GM15510 (cell line): ENCODE results near the gene CYTH1.

Experiments used
- POLR2A ChIP-seq: IDR thresholded peaks from 3 replicates; pipeline ENCODE4 v1.6.1; 2011; ENCODE audit warnings: borderline replicate concordance; ENCODE audit not compliant: insufficient read length; ENCODE audit errors: extremely low read depth

The CYTH1 gene

DNA sequence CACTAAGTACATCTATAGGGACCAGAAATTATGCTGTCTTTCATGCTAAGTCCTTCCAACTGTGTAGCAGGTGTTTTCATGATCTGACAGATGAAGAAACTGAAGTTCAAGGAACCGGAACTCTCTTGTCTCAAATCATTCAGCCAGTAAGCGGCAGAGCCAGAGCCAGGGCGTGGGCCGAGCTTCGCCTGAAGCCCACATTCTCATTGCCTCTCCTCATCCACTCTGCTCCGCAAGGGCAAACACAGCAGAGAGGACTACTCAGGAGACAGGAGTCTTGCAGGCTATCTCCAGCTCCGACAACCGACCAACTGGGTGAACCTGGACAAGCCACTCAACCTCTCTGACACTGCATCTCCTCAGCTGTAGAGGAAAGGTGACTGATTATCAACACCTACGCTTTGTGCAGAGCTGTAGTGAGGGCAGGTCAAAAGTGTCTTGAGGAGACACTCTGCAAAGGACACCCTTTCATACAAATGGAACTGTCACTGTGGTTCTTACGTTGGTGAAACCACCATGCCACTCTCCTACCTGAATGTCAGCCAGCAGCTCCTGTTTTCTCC, 72.9 kb downstream of the CYTH1 start:
- TF ChIP-seq POLR2A: peak; percentile 63

DNA sequence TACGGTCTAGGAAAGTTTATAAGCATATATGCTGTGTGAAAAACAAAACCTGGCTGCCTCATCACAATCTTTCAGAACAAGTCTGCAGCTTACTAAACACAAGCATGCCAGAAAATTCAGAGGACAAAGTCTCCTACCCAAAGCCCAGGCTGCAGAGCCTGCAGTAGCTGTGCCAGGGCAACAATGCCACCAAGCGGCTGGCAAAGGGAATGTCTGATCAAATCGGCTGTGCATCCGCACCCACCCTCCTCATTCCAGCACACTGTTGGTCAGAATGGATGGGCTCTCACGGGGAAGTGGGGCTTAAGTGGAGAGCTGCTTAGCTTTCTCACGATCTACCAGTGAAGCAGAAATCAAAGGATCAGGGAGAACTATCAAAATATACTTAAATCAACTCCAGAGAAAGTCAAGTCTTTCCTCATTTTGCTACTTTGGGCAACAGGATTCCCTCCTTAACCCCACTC, 73.5 kb downstream of the CYTH1 start:
- TF ChIP-seq POLR2A: no peak

DNA sequence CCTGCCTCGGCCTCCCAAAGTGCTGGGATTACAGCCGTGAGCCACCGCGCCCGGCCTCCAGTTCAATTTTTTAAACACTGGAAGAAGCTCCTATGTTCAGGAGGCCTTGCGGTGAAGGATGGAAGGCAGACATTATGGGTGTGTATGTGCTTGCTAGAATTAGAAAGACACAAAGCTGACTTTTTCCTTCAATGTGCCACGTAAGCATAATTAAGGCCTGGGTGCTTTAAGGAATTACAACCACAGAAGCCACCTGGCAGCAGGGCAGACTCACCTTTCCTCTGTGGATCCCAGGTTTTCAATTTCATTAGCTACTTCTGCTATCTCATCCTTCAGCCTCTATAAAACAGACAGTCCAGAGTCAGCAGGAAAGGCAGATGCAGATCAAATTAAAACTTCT, 74.2 kb downstream of the CYTH1 start:
- no peak for TF ChIP-seq POLR2A

DNA sequence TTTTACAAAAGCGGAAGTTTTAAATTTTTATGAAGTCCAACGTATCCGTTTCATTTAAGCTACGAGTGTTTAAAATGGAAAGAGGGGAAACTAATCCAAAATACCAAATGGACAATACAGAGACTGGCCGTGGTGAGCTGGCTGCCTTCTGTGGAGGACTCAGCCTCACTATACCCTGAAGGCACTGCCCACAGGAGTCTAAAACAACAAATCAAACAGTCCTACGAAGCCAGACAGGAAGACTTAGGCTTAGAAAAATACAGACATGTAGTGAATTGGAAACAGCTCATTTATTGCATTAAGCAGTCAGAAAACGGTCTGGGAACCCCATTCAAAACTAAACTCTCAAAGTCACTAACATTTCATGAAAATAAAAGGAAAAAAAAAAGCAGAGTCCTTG, 75.1 kb downstream of the CYTH1 start:
- no peak for TF ChIP-seq POLR2A

DNA sequence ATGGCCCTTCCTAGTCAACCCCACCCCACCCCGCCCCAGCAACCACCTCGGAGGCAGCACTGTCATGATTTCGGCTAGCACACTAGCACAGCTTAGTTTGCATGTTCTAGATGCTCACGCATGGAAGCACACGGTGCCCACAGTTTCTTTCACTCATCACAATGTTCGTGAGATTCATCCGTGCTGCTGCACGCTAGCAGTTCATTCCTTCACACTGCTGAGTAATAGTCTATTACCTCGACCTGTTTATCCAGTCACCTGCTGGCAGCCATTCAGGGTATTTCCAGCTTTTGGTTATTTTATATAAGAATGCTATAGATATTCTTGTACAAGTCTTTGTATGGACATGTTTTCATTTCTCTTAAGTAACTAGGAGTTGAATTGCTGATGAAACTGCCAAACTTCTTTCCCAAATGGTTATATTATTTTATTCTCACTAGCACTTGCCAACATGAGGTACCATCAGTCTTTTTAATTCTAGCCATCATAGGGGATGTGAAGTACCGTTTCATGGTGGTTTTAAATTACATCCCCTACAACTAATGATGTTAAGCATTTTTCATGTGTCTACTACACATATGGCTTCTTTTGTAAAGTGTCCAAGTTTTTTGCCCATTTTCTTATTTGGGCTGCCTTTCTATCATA, 75.7 kb downstream of the CYTH1 start:
- peak; percentile 37 for TF ChIP-seq POLR2A

DNA sequence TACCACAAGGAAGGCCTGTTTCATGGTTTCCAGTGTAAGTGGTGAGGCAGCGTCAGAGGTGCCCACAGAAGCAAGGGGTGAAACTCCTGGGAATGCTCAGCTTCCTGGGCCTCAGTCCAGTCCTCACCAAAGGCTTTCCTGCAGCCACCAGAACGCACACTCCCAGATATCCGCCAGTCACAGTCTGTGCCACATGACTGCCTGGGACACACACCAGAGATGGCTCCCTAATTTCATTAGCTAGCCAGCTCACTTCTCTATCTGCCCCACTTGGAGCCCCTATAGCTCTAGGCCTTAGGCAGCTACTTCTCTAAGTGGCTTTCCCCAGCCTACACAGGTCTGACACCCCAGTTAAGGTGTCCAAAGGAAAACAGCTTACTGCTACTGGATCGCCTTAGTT, 77.0 kb downstream of the CYTH1 start:
- no peak for TF ChIP-seq POLR2A

DNA sequence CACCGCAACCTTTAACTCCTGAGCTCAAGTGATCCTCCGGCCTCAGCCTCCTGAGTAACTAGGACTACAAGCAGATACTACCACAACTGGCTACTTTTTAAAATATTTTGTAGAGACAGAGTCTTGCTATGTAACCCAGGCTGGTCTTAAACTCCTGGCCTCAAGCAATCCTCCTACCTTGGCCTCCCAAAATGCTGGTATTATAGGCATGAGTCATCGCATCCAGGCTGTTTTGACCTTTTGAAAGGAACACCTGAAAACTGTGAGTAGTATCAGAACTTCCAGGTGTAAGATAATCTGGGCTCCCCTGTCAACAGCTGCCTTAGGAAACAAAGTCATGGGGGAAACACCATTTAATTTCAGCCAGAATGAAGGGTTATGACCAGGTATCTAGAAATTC, 77.5 kb downstream of the CYTH1 start:
- TF ChIP-seq POLR2A: no peak

DNA sequence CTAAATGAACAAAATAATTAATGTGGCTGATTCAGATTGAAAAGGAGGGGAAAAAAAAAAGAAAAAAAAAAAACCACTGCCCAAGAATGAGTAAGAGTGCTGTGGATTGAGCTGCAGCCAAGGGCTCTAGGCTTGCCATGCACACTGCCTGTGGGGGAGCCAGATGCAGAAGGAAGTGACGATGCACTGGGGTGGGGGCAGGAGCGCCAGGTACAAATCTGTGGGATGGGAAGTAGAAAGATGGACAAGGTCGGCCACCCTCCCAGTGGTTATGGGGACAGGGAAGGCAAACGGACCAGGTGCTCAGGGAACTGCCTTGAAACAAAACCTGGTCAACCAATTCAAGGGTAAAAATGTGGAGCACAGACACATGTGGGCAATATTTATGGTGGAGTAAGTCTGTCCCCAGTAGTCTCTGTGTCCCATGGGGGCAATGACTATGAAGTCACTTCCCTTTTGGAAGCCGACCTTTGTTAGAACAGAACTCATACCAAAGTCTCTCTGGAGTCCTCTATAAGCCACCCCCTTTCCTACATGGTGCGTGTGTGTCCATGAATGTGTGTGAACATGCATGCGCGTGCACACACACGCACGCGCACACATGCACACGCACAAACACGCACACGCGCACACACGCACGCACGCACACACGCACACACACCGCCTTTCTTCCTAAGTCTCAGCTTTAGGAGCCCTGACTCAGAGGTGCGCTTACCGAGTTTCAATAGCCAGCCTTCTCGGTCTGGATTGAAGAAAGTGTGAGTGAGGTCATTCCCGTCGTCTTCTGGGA, 84.3 kb downstream of the CYTH1 start:
- peak; percentile 17 for TF ChIP-seq POLR2A

DNA sequence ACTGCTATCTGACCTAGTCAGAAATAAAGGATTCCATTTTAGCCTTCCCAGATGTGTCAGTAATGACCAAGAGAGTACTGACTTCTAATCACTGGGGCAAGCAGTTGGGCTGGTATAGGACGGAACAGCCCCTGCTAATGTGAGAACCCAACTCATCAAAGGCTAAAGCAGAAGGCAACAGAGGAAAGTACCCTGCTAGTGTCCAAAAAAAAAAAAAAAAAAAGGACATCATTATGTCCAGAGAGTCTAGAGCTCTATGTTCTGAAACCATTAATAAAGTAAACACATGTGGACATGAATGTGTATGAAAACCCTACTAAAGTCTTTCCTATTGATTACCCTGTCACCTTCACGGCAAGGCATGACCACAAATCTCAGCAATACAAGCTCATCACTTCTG, 85.0 kb downstream of the CYTH1 start:
- no peak for TF ChIP-seq POLR2A

DNA sequence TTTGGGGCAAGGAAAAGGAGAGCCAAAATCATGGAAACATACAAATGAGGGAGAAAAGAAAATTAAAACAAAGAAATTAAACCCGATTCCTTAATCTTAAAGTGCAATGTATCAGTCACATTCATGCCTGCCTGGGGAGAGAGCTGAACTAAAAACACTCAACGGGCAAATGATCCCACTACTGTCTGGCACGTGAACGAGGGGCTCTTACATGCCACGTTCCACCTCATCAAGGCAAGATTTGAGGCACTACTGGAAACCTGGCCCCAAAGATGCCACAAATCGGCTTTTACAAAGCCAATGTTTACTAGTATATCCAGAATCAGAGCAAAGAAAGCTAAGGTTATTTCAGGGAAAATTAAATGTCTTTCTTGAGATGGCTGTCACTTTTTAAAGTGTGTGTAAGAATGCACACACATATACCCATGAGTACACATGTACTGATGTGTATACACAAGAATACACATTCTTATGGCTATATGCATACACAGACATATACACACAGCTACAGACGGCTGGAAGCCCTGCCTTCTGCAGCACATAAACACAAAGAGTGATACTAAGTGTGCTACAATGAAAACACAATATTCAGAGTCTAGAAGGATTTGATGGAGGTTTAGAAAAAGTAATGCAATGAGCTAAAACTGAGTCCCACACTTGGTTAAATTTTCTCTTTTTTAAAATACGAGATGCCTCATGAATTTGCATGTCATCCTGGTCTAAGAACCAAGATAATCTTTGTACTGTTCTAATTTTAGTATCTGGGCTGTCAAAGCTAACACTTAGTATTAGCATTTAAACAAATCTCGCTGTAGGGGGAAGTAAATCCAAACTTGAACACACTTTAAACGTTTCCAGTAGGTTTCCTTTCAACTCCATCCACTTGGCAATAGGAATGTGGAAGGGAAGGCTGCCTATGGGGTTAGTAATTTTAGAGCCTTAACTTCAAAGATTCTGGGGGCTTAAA, 85.8 kb downstream of the CYTH1 start:
- no peak for TF ChIP-seq POLR2A

DNA sequence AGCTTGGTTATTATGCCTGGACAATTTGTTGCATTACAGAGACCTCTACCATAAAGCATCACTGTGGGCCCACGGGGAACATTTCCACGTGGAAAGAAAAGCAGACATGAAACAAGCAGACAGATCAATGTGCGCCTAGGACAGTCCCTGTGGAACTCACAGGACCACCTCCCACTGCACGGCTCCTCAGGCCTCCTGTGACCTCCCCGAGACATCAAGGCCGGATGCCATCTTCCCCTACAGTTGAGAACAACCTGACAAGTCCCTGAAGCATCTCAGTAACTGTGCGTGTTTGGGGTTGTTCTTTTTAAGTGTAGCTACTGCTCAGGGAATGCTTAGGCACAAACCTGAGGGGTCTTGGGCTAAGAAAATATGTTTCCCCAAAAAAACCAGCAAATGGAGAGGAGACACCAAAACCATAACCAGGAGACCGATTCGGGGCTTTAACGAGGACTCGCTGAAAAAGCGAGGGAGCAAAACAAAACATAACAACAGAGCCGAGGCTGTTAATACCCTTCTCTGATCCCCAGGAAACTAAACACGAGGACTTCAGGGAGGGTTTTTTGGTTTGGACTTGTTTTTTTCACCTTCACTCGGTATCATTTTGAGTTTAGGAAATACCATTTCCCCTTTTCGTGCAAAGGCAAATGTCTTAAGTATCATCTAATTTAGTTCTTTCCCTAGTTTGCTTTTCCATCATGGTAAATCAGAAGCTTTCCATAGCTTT, 87.1 kb downstream of the CYTH1 start:
- TF ChIP-seq POLR2A: no peak

DNA sequence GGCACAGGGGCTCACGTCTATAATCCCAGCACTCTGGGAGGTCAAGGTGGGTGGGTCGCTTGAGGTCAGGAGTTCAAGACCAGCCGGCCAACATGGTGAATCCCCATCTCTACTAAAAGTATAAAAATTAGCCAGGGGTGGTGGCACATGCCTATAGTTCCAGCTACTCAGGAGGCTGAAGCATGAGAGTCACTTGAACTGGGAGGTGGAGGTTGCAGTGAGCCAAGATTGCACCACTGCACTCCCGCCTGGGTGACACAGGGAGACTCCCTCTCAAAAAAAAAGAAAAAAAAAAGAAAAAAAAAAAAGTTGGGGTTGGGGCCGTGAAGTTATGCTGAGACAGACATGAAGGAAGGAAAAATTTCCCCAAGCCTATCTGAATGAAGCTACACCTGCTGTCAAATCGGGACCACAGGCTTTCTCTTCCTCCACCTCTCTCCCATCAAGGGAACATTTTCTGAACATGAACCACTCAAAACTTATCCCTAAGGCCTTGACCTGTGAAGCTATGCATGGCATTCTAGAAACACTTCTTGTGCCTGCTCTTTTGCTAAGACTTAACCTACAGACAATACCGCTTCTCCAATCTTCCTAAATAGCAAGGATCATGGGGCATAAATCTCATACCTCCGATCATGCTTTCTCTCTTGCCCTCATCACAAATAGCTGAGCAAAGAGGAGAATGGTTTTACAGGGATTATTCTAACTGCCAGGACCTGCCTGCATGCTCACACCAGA, 88.6 kb downstream of the CYTH1 start:
- TF ChIP-seq POLR2A: no peak

DNA sequence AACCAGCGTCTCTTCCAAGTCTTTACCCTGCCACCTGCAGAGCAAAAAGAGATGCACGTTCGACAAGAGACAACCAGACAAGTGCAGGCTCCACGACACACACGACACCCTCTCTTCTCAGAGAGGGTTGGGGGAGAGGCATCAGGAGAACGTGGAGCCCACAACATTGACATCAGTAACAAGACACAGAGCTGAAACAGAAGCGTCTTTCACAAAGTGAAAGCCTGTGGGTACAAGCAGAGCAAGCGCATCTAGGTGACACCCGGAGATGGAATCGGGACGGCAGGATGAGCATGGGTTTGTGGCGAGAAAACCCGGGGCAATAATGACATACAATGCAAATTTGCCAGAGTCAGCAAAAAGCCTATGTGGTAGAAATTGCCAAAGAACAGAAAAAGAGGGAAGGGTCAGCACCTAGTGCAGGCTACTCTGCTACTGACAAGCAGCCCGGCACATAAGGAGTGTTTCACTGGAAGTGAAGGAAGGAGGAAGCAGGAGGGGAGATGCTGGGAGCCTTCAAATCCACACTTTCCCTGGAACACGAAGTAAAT, 89.5 kb downstream of the CYTH1 start:
- TF ChIP-seq POLR2A: no peak

DNA sequence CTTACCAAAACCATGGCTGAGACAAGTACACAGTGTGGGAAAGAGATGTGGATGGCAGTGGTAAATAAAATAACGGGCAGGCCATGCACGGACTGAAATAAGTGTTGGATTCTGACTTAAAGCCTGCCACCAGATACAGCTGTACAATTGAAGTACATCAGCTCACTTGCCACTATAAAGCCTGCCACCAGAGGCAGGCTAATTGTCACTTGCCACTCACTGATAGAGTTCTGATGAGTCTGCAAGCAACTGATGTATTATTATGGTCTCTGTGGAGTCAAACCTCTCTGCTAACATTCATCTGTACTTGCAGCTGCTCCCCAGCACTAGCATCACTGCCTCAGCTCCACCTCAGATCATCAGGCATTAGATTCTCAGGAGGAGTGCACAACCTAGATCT, 93.0 kb downstream of the CYTH1 start:
- TF ChIP-seq POLR2A: no peak

DNA sequence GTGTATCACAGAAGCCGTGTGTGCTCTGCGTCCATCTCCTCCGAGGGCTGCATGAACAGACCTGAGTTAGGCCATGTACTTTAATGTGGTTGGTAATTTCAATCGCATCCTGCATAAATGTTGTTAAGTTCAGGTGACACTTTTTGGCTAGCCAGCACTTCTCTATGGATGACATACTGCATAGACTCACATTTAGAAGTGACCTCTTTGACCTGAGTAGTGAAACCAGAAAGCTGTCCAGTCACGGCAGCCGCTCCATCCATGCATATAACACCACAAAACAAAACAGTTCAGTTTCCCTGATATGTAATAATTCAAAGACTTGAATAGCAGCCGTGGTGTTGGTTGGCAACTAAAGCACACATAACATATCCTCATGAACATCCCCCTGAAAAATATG, 94.1 kb downstream of the CYTH1 start:
- no peak for TF ChIP-seq POLR2A
